ENCODE data around the gene CCND1.

DNA sequence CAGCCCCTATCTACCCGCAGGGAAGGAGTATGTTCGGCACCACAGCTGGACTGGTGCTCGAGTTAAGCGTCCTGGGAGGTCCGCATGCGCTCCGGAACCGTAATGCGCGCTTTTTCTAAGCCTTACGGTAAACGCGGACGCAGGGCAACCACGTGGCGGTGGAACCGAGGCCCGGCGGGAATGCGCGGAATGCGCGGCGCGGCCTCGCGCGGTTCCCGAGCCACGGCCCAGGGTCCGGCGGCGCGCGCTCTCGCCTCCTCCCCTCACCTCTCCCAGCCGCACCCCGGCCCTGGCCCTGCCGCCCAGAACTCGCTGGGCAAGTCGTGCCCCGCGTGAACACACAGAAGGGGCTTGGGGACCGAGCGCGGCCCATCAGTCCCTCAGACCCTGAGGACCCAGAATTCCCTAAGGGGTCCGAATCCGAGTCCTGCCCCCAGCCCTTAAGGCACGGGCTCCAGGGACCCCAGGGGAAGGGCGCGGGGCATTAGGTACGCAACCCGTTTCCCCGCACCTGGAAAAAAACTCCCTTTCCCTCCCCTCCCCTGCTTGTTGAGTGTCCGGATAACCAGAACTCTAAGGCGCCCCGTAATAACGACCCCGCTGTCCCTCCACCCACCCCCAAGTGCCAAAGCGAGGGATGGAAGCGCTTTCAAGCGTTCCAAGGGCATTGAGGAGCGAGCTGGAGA is 4.3 kb upstream of the CCND1 start:
- TF ChIP-seq POLR2A (IDR thresholded peaks at IDR 0.05; ENCODE audit: low read length), result no peak
- TF ChIP-seq GATA1 (IDR thresholded peaks at IDR 0.05; ENCODE audit: low read depth, low read length), result no peak

Data from erythroblast (primary cell).